DMS114 treated with DMSO at 0.1 percent for 48 hours (cell line): ENCODE measurements around the gene ANAPC7.
"Not testable (repeated sequence)": the region's sequence is repeated elsewhere in the genome, so short reads cannot be mapped to it uniquely, and the experiment has no call there.

Source experiments
- DNase-seq: peaks from one replicate; lab custom pipeline; 2025; ENCODE audit not compliant: unreplicated experiment; lab: John Stamatoyannopoulos, UW

The ANAPC7 gene

DNA sequence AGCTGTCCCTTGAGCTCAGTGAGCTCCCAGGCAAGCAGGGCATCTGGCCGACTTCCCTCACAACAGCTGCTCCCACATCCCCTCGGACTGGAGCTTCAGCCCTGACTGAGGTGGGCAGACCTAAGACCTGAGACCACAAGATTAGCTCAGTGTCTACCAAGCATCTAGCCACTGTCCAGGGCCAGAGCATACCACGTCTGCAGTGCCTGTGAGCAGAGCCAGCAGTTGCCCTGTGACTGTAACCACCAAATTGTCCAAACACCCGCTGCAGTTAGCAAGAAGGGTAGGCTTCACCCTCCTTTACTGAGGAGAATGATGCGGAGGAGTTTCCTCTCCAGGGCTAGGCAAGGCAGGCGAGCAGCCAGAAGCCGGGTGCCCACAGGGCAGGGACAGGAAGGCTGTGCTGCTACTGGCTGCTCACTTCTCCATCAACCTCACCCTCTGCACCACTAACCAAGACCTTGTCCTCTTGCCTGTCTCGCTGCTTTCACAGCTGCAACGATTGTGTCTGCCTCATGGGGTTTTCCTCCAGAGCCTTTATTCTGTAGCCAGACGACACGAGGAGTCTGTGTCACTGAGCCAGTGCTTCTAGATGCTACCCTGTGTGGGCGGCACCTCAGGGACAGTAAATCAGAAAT is 53.9 kb downstream of the ANAPC7 start:
- DNase-seq, result no peak

DNA sequence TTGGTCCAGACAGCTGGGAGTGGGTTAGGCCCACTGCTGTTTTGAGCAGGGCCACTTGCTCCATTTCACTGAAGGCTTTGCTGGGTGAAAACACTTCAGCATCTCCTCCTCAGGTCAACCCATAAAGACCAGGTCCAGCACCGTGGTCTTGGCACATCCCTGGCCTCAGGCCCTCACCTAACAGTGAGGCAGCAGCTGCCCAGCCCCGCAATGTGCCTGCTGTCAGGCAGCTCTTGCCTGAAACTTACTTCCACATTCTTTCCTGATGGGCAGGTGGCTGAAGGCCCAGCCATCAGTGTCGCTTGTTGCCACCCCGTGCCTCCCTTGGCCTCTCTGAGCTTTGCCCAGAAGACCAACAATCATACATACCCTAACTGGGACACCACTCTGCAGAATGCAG is 54.4 kb downstream of the ANAPC7 start:
- no peak for DNase-seq

DNA sequence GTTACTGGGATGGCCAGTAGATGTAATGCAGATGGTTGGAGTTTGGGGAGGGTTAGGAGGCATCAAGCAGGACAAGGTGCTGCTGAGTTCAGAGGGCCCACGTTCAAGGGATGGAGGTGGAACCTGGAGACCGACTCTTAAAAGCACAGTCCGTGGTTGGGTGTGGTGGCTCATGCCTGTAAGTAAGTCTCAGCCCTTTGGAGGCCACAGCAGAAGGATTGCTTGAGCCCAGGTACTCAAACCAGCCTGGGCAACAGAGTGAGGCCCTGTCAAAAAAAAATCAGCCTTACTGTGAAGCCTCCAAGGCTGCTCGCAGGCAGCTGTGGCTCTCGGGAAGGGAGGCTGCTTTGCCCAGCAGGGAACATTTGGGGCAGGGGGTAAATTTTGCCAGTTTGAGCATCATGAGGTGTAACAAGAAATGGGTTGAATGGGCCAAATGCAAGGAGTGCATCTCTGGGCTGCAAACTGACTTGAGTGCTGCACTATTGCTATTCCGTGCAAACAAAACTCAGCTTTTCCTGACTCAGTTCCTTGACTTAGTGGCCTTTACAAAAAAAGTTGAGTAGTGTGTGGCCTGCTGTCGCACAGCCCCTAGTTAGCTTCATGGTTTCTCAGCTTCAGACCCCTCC is 55.0 kb downstream of the ANAPC7 start:
- no peak for DNase-seq

DNA sequence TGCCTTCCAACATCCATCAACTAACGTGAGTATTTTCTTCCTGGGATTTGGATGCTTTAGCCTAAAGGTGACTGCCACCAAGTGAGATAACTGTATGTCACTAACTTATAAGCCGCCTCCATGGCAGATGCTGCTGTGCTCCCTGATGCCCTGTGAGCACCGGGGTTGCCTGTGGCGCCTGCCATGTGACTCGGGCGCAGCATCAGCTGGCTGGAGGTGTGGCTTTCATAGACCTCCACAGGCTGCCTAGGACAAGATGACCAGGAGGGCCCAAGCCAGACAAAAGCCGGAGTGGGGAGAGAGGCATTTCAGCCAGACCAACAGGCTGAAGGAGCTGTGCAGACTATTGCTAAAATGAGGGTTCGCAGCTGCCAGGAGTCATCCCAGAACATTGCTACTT is 55.7 kb downstream of the ANAPC7 start:
- DNase-seq, result no peak

DNA sequence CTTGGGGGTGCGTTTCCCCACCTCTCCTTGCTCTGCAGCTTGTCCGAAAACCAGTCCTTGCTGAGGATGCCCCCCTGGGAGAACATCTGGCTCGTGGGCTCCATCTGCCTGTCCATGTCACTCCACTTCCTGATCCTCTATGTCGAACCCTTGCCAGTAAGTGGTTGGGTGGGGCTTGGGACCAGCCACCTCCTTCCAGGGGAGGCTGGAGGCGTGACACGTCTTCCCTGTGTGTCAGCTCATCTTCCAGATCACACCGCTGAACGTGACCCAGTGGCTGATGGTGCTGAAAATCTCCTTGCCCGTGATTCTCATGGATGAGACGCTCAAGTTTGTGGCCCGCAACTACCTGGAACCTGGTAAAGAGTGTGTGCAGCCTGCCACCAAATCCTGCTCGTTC is 57.5 kb downstream of the ANAPC7 start:
- no peak for DNase-seq

DNA sequence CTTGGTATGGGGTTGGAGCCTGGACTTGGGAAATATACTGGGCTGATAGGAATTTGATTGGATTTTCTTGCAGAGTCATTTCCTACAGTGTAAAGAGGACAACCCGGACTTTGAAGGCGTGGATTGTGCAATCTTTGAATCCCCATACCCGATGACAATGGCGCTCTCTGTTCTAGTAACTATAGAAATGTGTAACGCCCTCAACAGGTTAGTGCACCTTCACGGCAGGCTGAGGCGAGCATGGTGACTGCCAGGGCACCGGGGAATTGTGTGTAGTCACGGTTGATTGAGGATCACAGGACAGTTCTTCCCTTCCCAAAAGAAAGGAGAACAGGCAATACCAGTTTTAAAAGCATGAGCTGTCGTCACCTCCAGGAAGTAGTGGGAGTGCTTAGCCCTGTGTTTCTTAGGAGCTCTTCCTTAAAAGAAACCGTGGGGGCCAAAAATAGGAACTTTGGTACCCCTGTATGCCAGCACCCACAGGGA is 58.3 kb downstream of the ANAPC7 start:
- DNase-seq, result no peak

DNA sequence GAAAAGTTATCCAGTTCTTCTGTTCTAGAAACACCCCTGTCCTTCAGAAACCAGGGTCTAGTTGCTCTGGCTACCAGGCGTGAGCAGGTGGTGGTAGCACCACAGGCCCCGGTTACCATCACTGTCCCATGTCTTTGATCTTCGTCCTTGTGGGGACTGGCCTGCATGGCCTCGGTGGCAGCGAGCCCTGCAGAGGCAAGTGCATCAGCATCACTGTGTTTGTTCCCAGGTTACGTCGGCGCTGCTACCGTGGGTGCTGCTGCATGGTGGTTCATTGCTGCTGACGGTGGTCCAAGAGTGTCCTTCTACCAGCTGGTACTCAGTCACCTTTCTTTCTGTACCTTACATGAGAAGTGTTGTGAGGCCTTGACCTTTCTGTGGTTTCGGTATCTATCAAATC is 58.9 kb downstream of the ANAPC7 start:
- no peak for DNase-seq

DNA sequence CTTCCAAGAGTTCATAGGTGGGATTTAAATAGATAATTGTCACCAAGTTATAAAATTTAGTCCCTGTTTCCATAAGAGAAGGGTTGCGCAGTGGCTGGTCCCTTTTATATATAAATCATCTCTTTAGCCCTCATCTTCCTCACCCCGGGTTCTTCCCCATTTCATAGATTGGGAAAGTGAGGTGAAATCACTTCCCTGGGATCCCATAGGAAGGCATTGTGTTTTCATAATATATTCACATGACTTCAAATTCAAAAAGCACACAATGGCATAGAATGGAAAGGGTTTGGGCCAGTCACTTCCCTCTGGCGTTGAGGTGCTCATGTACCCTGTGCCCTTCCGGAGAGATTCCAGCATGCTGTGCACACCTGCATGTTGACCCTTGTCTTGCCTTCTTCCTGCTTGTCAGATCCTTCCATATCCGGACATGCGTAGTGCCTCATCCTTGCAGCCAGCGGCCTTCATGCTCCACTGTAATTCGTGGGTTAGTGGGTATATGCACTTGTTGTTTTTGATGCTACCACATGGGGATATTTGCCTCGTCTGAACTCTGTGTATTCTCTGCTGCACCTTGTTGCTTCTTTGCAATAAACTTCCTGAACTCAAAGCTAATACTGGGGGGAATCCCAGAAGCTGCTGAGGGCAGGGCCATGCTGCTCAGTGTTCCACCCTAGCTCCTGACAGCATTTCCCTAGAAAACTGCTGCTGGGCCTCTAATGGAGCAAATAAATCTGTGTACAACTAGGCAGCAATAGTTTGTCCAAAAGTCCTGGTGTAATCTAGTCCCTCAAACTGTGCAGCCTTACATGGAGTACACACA is 59.6 kb downstream of the ANAPC7 start:
- no peak for DNase-seq

DNA sequence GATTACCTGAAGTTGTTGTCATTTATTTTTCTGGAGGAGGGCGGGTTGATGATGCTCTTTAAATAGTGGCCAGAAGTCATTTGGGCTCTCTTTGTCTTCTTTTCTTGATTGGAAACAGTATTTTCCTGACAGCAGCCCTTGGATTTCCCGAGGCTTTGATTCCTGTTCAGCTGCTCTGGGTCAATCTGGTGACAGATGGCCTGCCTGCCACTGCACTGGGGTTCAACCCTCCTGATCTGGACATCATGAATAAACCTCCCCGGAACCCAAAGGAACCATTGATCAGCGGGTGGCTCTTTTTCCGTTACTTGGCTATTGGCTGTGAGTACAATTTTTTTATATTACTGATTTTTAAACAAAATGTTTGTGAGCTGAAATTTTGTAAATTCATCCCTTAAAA is 60.4 kb downstream of the ANAPC7 start:
- DNase-seq, result no peak

DNA sequence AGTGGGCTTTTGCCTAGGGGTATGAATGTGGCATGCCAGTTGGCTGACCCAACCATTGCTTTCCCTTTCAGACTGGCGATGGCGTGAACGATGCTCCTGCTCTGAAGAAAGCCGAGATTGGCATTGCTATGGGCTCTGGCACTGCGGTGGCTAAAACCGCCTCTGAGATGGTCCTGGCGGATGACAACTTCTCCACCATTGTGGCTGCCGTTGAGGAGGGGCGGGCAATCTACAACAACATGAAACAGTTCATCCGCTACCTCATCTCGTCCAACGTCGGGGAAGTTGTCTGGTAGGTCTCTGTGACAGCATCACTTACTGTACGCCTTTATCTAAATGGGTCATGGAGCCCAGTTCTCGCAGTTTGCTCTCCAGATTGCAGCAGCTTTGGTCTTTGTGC is 61.4 kb downstream of the ANAPC7 start:
- DNase-seq, result no peak

DNA sequence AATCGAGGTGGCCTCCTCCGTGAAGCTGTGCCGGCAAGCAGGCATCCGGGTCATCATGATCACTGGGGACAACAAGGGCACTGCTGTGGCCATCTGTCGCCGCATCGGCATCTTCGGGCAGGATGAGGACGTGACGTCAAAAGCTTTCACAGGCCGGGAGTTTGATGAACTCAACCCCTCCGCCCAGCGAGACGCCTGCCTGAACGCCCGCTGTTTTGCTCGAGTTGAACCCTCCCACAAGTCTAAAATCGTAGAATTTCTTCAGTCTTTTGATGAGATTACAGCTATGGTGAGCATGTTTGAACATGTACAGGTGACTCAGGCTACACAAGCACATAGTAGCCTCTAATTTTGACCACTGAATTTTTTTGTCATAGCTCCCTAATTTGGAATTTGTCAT is 62.8 kb downstream of the ANAPC7 start:
- DNase-seq, result no peak

DNA sequence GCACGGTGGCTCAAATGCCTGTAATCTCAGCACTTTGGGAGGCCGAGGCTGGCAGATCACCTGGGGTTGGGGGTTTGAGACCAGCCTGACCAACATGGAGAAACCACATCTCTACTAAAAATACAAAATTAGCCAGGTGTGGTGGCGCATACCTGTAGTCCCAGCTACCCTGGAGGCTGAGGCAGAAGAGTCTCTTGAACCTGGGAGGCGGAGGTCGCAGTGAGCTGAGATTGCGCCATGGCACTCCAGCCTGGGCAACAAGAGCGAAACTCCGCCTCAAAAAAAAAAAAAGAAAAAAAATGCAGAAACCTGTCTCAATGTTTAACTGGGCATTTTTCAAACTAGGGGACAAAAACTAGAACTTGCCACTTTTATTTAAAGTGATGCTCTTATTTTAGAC is 63.2 kb downstream of the ANAPC7 start:
- not testable (repeated sequence) for DNase-seq

DNA sequence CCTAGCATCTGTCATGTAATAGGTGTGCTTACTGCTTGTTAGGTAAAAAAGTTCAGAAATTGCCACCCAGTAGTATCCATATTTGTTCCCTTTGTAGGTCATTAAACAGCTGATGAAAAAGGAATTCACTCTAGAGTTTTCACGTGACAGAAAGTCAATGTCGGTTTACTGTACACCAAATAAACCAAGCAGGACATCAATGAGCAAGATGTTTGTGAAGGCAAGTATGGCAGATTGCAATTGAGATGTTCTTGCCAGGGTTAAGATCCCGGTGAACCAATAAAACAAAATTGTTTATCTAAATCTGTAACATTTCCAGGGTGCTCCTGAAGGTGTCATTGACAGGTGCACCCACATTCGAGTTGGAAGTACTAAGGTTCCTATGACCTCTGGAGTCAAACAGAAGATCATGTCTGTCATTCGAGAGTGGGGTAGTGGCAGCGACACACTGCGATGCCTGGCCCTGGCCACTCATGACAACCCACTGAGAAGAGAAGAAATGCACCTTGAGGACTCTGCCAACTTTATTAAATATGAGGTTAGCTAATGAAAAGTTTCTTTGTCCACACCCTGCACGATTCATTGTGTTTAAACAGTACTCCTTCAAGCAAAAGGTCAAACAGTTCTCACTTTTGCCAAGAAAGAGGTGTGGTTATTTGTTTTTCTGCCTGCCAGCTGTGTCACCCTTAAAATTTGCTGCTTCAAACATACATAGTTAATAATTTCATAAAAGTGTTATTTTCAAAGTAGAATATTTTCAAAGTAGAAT is 64.1 kb downstream of the ANAPC7 start:
- DNase-seq, result no peak

DNA sequence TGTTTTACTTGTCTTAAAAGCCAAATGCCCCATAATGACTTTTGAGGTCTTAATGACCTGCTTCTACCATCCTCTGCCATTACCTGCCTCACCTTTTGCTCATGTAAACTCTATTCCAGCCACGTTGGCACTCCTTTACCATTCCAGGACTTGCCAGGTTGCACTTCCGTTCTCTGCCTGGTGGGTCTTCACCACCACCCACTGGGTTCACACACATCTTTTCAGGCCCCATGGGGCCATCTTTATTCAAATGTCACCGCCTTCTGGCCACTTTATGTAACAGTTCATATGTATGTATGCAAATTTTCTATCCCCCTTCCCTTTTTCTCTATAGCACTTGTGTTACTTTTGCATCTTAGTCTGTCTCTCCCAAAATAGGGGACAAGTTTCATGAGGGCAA is 64.8 kb downstream of the ANAPC7 start:
- DNase-seq, result peak; percentile 29

DNA sequence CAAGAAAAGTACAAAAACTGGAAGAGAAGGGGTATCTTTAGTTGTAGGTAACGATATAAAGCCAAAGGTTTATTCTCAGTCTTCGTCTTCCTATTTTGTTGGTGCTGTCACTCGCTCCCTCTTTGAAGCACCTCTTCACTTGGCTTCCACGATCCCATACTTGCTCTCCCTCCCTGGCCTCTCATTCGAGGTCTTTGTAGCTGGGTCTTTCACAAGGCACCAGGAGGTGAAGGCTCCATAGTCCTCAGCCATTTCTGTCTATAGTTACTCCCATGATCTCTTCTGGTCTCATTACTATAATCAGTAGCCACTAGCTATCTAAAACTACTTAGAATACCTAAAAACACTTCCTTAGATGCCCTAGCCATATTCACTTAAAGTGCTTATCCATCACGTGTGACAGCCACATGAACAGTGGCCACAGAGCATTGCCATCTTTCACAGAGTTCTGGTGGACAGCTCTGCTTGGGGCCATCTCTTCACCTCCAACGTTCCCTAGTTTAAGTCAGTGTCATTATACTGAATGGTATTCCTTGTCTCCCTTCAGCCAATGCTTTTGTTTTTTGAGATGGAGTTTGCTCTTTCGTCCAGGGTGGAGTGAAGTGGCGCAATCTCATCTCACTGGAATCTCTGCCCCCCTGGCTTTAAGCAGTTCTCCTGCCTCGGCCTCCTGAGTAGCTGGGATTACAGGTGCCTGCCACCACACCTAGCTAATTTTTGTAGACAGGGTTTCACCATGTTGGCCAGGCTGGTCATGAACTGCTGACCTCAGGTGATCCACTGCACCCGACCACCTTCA is 65.4 kb downstream of the ANAPC7 start:
- no peak for DNase-seq

DNA sequence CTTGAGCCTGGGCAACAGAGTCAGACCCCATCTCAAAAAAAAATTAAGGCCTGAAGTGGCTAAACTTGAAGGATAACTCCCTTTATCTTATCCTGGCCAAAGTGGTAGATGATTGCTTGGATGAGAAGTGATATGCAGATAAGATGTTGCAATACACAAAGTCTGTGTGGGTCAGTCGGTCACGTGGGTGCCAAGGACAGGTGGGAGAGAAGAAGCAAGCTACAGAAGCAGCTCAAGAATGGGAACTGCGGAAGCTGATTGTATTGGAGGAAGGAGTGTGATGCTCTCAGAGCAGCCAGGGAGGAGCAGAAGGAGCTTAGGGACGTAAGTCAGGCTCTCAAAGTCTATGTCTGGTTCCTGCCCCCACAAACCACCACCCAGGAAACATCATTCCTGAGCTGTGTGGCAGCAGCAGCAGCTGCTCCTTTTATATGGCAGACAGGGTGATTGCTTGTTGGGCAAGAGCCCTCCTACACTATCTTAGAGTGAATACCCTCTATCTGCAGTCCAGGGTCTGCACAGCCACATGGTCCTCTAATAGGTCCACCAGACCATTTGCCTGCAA is 67.9 kb downstream of the ANAPC7 start:
- no peak for DNase-seq

DNA sequence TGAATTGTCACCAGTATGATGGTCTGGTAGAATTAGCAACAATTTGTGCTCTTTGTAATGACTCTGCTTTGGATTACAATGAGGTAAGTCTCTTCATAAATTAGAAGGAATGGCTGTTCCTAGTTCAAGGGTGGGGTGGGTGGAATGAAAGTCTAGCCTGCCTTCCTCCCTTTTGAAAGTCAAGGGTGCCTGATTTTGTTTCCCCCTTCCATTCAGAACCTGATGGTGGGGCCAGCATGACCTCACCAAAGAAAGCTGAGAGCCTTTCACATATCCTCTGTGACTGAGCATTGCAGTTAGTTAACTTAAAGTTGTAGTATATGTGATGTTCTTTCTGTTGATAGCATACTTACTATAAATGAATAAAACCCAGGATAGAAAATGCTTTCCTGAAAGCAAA is 70.3 kb downstream of the ANAPC7 start:
- no peak for DNase-seq

DNA sequence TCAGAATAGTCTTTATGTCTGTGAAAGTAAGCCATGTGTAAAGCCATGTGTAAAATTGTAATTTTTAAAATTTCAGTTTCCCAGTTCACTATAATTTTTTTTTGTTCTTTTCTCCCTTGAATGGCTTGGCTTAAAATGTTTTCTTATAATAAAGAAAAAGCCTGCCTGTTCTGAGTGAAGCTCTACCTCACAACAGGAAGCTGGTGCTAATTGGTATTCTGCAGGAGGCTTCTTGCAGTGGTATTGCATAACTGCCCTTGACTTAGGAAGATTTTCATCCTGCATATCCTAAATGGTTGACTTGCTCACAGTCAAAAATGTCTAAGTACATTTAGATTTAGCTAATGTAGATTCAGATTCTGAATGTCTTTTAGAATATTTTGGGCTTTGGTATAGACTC is 73.0 kb downstream of the ANAPC7 start:
- DNase-seq, result no peak

DNA sequence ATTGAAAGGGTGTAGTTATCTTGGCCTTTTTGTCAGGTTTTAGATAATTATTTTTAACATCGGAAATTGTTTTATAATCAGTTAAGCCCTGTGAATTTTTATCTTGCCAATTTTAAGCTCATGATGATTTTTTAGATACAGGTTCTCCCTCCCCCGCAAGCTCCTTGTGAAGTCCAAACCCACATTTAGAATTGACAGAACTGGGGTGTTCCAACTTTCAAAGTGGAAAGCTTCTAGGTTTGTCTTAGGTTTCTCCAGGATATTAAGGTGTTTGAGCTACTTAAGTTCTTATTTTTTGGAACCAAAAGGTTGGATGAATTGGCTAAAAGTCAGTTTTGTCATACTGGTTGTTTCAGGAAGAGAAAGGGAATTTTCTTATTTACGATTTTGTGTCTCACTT is 73.4 kb downstream of the ANAPC7 start:
- no peak for DNase-seq

DNA sequence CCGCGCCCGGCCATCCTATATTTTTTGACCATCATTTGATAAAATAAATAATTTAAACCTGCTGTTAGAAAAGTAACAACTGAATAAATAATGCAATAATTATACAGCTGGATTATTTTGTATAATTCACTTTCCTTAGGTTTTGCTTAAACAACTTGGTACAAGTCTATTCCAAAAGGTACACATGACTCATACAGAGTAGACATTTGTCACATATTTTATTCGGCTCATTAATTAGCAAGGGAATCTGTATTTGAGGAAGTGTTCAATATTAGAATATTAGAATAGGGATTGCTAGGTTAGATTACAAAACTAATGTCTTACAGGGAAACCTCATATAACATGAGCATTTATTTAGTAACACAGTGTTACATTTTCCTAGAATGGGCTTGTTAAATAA is 73.8 kb downstream of the ANAPC7 start:
- DNase-seq, result no peak
